HUES6 (cell line): ENCODE results near the gene SPSB3.
"Not testable (repeated sequence)": the region's sequence is repeated elsewhere in the genome, so short reads cannot be mapped to it uniquely, and the experiment has no call there.

Experiments used
- H3K27ac ChIP-seq: 2 replicates; pipeline ENCODE4 v1.7.0; 2013; ENCODE audit warnings: low read depth, mild to moderate bottlenecking, low read length, inconsistent platforms
- H3K27me3 ChIP-seq: 2 replicates; pipeline ENCODE4 v1.6.1; 2013; ENCODE audit warnings: low read length; ENCODE audit not compliant: control insufficient read depth, insufficient read depth
- H3K36me3 ChIP-seq: 2 replicates; pipeline ENCODE4 v1.6.1; 2013; ENCODE audit warnings: low read length; ENCODE audit not compliant: control insufficient read depth, insufficient read depth
- H3K4me1 ChIP-seq: 2 replicates; pipeline ENCODE4 v1.6.1; 2013; ENCODE audit warnings: low read length; ENCODE audit not compliant: control insufficient read depth, insufficient read depth
- H3K4me3 ChIP-seq: 2 replicates; pipeline ENCODE4 v1.5.1; 2013; ENCODE audit warnings: low read depth, low read length
- H3K9ac ChIP-seq: one replicate; pipeline ENCODE4 v1.6.1; 2013; ENCODE audit warnings: mild to moderate bottlenecking, low read length
- H3K9me3 ChIP-seq: 2 replicates; pipeline ENCODE4 v1.6.1; 2013; ENCODE audit warnings: low read depth, low read length; ENCODE audit not compliant: control insufficient read depth, insufficient read depth

Gene SPSB3

DNA sequence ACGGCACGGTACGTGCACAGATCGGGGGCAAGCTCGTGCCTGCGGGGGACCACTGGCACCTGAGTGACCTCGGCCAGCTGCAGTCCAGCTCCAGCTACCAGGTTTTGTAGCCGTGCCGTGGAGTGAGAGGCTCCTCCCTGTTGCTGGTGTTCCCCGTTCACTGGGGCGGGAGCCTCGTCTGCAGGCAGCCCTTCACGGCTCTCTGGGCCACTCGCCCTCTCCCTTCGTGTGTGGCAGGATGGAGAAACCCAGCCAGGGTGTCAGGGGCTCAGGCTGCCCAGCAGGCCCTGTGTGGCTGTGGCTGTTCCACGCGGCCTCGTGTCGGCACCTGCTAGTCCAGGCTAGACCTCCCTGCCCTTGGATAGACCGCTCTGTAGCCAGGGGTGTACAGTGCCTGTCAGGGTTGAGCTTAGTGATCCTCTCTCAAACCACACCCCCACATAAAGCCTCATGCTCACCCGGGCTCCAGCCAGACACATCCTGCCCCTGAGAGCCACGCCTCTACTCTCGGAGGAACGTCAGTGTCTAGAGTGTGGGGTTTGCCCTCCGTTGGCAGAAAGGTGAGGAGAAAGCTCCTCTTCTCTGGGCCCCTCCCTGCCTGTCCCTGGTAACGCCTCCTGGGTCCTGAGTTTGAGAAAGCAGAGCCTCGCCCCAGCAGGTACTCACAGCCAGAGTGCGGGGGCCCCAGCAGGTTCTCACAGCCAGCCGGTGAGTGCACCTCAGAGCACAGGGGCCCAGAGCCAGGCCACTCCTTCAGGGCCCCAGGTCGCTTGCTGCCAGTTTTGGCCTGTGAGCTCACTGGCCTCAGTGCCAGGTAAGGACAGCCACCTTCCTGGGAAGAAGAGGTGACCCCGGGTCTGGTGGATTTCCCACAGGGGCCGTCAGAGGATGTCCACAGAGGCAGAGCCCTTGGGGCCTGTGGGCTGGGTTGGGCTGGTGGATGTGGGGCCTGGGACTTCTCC lies 38.7 kb downstream of the SPSB3 start:
- Histone ChIP-seq H3K27me3 (no peaks in the 10 kb centered on the region), H3K9ac (no peak overlapping the region), H3K4me1 (no peaks in the 10 kb centered on the region), H3K4me3 (no peak overlapping the region), H3K36me3 (peaks cover 29% of the 10 kb centered on the region), H3K9me3 (peaks cover 17% of the 10 kb centered on the region), H3K27ac (no peak overlapping the region)

DNA sequence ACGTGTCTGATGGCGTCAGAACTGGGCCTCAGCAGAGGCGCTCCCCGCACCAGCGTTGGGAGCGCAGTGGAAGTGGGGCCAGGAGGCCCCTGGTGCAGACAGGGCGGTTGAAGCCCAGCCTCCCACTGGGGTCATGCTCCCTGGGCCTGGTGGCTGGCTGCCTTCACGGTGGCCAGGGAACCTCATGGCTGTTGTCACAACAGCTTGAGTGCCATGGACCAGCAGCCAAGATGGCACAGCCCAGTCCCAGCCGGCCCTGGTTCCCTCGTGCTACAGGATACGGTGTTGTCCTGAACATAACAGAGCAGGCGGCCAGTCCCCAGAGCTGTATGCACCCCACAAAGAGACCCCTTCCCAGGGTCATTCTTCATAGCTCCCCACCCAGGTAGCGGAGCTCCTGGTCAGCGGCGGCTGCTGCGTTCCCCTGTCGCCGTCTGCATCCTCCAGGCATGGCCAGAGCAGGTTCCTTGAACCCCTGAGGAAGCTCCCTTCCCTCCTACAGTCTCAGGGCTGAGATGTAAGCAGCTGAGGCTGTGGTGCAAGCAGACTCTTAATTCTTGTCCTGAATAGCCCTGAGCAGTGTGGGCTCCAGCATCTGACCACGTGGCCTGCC lies 40.7 kb downstream of the SPSB3 start:
- H3K9ac ChIP-seq = no peak overlapping the region
- no peaks in the 10 kb centered on the region for H3K4me1 ChIP-seq
- H3K27me3 ChIP-seq = no peaks in the 10 kb centered on the region
- no peak overlapping the region for H3K4me3 ChIP-seq
- no peak overlapping the region for H3K27ac ChIP-seq
- H3K9me3 ChIP-seq = peaks cover 37% of the 10 kb centered on the region
- H3K36me3 ChIP-seq = peaks cover 13% of the 10 kb centered on the region

DNA sequence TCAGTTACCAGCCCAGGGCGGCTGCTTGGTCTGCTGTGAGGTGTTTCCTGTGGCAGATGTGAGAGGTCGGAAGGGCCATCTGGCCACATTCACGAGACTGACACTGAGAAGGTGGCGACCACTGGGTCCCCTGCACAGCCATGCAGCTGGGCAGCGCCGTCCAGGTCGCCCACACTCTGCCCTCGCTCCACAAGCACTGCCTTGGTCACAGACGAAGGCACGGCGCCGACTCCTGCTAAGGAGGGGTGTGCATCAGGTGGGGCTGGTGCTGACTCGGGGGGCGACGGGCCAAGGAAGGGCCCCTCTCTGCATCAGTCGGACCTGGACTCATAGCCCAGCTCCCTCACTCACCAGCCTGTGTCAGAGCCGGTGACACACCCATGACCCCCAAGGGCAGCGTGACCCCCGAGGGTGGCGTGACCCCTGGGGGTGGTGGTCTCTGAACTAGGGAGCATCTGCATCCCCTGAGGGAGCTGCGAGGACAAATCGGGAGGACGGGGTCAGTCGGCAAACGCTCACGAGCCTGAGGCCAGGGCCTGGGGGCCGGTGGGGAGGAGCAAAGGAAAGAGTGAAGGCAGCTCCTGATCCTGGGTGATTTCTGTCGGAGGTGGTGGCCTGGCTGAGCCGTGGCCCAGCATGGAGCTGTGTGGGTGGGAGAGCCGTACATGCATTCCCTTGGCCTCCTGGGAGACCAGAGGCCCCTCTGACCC lies 41.4 kb downstream of the SPSB3 start:
- Histone ChIP-seq H3K27me3 (no peaks in the 10 kb centered on the region), H3K4me1 (no peaks in the 10 kb centered on the region), H3K9me3 (peaks cover 44% of the 10 kb centered on the region), H3K9ac (no peak overlapping the region), H3K27ac (no peak overlapping the region), H3K4me3 (no peak overlapping the region), H3K36me3 (peaks cover 13% of the 10 kb centered on the region)

DNA sequence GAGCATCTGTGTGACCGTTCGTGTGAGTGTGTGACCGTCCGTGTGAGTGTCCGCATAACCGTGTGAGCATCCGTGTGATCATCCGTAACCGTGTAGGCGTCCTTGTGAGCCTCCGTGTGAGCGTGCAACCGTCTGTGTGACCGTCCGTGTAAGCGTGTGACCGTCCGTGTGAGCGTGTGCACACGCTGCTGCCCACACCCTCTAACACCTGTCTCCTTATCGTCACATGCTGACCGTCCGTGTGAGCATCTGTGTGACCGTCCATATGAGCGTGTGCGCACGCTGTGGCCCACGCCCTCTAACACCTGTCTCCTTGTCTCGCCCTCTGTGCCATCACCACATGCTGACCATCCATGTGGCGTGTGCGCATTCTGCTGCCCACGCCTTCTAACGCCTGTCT lies 42.1 kb downstream of the SPSB3 start:
- peaks cover 51% of the 10 kb centered on the region for H3K9me3 ChIP-seq
- no peak overlapping the region for H3K9ac ChIP-seq
- H3K27me3 ChIP-seq = no peaks in the 10 kb centered on the region
- no peak overlapping the region for H3K27ac ChIP-seq
- H3K4me3 ChIP-seq = no peak overlapping the region
- H3K4me1 ChIP-seq = no peaks in the 10 kb centered on the region
- H3K36me3 ChIP-seq = peaks cover 15% of the 10 kb centered on the region

DNA sequence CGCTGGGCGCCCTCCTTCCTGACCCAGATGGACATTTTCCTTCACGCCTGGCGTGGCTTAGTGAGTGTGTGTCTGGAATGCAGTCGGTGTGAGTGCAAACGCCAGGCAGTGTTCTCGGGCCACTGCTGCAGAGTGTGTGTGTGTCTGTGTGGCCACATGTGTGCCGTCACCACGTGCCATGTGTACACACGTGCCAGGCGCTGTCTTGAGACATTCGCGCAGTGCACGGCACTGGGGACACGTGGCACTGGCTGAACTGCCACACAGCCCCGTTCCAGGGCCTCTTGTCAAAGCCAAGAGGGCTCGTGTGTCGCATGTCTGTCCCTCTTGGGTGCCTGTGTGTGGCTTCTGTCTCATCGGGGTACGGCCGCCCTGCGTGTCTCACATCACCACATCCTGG lies 47.6 kb downstream of the SPSB3 start:
- Histone ChIP-seq H3K9me3 (peaks cover 52% of the 10 kb centered on the region), H3K4me1 (no peaks in the 10 kb centered on the region), H3K4me3 (no peak overlapping the region), H3K36me3 (peaks cover 33% of the 10 kb centered on the region), H3K27ac (no peak overlapping the region), H3K27me3 (no peaks in the 10 kb centered on the region), H3K9ac (no peak overlapping the region)

DNA sequence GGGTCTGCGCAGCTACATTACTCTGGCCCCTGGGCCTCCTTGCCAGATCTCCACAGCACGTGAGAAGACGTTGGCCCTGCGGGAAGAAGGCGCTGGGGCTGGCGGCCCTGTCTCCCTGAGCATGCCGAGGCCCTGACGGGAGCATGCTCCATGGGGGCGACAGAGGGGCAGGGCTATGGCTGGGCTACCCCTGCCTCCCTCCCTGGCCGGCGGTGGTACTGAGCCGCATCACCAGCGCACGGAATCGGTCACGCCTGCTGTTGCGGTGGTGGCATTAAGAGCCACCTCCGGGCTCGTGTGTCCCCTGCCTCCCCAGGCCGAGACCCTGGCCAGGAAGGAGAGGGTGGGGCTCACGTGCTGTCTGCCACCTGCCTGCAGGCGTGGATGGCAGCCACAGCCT lies 48.2 kb downstream of the SPSB3 start:
- Histone ChIP-seq H3K9ac (no peak overlapping the region), H3K4me1 (no peaks in the 10 kb centered on the region), H3K4me3 (no peak overlapping the region), H3K9me3 (peaks cover 45% of the 10 kb centered on the region), H3K36me3 (peaks cover 39% of the 10 kb centered on the region), H3K27ac (no peak overlapping the region), H3K27me3 (no peaks in the 10 kb centered on the region)

DNA sequence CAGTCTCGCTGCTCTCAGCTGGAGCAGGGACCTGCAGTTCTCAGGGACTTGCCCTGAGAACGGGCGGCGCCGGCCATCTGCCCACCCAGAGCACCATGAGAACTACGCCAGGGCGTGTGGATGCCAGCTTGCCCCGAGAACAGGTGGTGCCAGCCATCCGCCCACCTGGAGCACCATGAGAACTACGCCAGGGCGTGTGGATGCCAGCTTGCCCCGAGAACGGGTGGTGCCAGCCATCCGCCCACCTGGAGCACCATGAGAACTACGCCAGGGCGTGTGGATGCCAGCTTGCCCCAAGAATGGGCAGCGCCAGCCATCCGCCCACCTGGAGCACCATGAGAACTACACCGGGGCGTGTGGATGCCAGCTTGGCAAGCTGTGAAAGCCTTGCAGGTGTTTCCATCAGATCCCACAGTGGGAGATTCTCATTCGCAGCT lies 49.8 kb downstream of the SPSB3 start:
- Histone ChIP-seq H3K36me3 (peaks cover 45% of the 10 kb centered on the region), H3K9me3 (peaks cover 29% of the 10 kb centered on the region)
- H3K27me3 ChIP-seq, H3K27ac ChIP-seq, H3K4me1 ChIP-seq, H3K4me3 ChIP-seq, H3K9ac ChIP-seq: not testable (repeated sequence)

DNA sequence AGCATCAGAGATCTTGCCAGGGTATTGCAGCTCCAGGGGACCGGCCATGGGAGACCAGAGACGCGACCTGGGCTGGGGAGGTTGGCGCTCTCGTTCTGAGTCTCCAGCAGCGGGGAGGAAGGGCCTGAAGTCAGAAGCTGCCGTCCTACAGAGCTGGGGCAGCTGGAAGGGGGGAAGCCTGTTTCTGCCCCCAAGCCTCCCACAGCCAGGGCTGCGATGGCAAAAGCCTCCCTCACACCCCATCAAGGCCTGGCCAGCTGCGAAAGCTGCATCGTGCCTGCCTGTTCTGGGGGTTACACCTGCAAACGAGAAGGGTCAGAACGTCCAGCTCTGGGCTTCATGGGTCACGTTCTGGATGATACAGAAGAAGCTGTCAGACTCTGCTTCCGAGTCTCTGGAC lies 50.3 kb downstream of the SPSB3 start:
- no peak overlapping the region for H3K27ac ChIP-seq

DNA sequence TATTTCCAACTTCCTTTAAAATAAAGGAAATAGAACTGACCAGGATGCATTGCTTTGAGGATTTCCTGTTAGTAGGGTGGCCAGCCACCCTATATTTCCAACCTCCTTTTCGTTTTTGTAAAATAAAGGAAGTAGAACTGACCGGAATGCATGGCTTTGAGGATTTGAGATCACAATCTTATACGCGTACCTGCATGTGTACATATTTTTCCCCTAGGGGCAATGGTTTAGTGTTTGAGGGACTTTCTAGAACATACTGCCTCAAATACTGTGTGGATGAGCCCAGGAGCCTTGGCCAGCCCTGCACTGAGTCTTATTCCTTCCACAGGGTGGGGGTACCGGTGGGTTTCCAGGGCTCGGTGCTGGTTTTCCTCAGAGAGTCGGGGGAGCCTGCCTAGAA lies 50.8 kb downstream of the SPSB3 start:
- no peaks in the 10 kb centered on the region for H3K27me3 ChIP-seq
- H3K9me3 ChIP-seq = peaks cover 20% of the 10 kb centered on the region
- H3K36me3 ChIP-seq = peaks cover 52% of the 10 kb centered on the region
- no peaks in the 10 kb centered on the region for H3K4me1 ChIP-seq
- H3K4me3 ChIP-seq = no peak overlapping the region
- H3K27ac ChIP-seq = no peak overlapping the region
- no peak overlapping the region for H3K9ac ChIP-seq

More for the DNA sequence above, 50.3 kb downstream of the SPSB3 start:
- Histone ChIP-seq H3K9me3 (peaks cover 24% of the 10 kb centered on the region), H3K4me3 (no peak overlapping the region), H3K27me3 (no peaks in the 10 kb centered on the region), H3K4me1 (no peaks in the 10 kb centered on the region), H3K36me3 (peaks cover 48% of the 10 kb centered on the region), H3K9ac (no peak overlapping the region)

DNA sequence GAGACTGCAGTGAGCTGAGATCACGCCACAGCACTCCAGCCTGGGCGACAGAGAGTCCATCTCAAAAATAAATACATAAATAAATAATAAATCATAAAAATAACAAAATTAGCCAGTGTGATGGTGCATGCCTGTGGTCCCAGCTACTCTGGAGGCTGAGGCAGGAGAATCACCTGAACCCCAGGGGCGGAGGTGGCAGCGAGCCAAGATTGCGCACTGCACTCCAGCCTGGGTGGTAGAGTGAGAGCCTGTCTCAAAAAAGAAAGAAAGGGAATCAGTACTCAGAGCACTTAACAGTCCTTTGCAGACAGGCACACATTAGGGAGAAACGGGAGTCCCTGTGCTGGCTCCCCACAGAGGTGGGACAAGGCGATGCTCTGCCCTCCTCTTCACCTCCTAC lies 51.3 kb downstream of the SPSB3 start:
- Histone ChIP-seq H3K9me3 (peaks cover 15% of the 10 kb centered on the region), H3K4me1 (no peaks in the 10 kb centered on the region), H3K27me3 (no peaks in the 10 kb centered on the region), H3K36me3 (peaks cover 54% of the 10 kb centered on the region), H3K9ac (no peak overlapping the region), H3K4me3 (no peak overlapping the region), H3K27ac (no peak overlapping the region)

DNA sequence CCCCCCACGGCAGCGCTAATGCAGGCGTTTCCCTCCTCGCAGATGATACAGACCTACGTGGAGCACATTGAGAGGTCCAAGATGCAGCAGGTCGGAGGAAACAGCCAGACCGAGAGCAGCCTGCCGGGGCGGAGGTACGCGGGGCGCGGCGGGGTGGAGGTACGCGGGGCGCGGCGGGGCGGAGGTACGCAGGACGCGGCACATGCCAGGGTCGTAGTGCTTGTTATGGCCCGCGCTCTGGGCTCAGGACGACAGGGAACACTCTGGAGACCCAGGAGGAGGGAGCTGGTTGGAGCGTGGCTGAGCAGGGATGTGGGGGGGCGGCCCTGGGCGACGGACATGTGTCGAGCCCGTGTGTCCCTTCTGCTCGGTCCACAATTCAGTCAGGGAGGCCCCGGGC lies 52.9 kb downstream of the SPSB3 start:
- Histone ChIP-seq H3K9ac (no peak overlapping the region), H3K9me3 (no peaks in the 10 kb centered on the region), H3K27ac (no peak overlapping the region), H3K27me3 (no peaks in the 10 kb centered on the region), H3K4me1 (no peaks in the 10 kb centered on the region), H3K36me3 (peaks cover 46% of the 10 kb centered on the region), H3K4me3 (no peak overlapping the region)
